Activated CD8-positive, alpha-beta T cell treated with anti-CD3 and anti-CD28 coated beads for 36 hours (primary cell): Measurements from ENCODE around the gene MPIG6B. TPM values are rescaled to one million over a fixed set of nuclear protein-coding genes. Genes with fewer than 3 reads are reported as not detected.

Source experiments
- ATAC-seq: fragments of 200-7000 bp; cut with Tn5 transposase; one replicate; pipeline ENCODE4 v1.10.0; 2021; ENCODE audit warnings: mild to moderate bottlenecking, moderate library complexity
- CTCF ChIA-PET: fragments of 350-600 bp; sonication (Branson Sonifier 250); formaldehyde crosslinking; loops from one replicate; lab custom pipeline; 2021; ENCODE audit warnings: antibody characterized with exemption; lab: Charles Lee
- POLR2A ChIA-PET: fragments of 350-600 bp; sonication (Branson Sonifier 250); formaldehyde crosslinking; loops from one replicate; lab custom pipeline; 2021; ENCODE audit warnings: antibody characterized with exemption; lab: Charles Lee
- DNase-seq: peaks from one replicate; pipeline ENCODE4 v3.0.0-alpha.2; 2020
- H3K27ac Mint-ChIP-seq: one replicate; pipeline ENCODE4 v1.8.0; 2021; ENCODE audit warnings: mild to moderate bottlenecking, mixed read lengths
- H3K27me3 Mint-ChIP-seq: one replicate; pipeline ENCODE4 v1.8.0; 2021; ENCODE audit warnings: mixed read lengths
- H3K36me3 Mint-ChIP-seq: one replicate; pipeline ENCODE4 v1.8.0; 2021; ENCODE audit warnings: low read depth, mixed read lengths
- H3K4me1 Mint-ChIP-seq: one replicate; pipeline ENCODE4 v1.8.0; 2021; ENCODE audit warnings: low read depth, mixed read lengths
- H3K4me3 Mint-ChIP-seq: one replicate; pipeline ENCODE4 v1.8.0; 2021; ENCODE audit warnings: mild to moderate bottlenecking, moderate library complexity, mixed read lengths
- H3K9me3 Mint-ChIP-seq: one replicate; pipeline ENCODE4 v1.8.0; 2021; ENCODE audit warnings: mixed read lengths
- intact Hi-C: fragments of 100-400 bp; cut with micrococcal nuclease; formaldehyde crosslinking; loops from one replicate; pipeline ENCODE4 v1.10.0; 2022
- total RNA-seq, 2 experiments: library from RNA; stranded (reverse); gene quantifications; one replicate each; pipeline ENCODE4 v1.2.3, GENCODE V29; 2021
- TF ChIP-seq, protein P1 (sequence below): fragments of 200-600 bp; IDR thresholded peaks from one replicate; pipeline ENCODE4 v1.8.0; 2022; ENCODE audit warnings: antibody characterized with exemption, mild to moderate bottlenecking

Gene MPIG6B
- total RNA-seq, 2 experiments from 2014 or later = 0.65 to 0.81 TPM

DNA sequence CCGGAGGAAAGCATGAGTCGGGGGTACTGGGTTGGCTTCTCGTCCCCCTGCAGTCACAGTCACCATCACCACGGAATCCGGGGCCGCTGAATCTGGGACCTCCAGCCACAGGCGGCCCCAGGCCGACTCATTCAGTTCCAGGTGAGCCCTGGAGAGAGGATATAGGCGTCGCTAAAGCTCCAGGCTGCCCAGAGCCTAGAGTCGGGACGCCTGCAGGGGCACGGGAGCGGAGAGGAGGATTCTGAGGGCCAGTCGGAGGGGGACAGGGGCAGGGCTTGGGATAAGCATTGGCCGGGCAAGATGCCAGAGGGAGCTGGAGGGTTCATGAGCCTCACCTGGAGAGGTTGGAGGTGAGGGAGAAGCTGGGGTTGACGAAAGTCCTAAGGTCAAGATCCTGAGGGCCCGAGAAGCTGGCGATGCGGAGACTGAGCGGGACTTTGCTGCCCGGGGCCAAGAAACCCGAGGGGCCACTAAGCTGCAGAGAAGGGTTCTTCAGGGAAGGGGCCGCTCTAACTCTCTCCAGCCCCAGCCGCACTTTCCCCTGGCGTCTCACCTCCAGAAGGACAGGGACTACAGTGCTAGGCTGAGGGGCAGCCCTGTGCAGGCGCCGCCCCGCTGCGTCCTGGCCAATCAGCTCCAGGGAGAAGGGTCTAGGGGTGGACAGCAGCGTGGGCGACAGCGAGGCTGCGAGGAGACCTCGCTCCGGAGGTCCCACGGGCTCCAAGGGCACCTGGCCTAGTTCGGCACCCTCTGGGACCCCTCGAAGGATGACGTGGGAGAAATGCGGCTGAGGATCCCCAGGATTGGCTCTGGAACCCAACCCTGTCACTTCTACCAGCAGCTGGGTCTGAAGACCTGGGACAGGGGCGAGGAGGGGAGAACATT lies 43.0 kb downstream of the MPIG6B start:
- no peak overlapping the region for H3K4me3 Mint-ChIP-seq
- H3K27ac Mint-ChIP-seq = no peak overlapping the region
- ATAC-seq = no peak
- no peaks in the 10 kb centered on the region for H3K27me3 Mint-ChIP-seq
- DNase-seq = no peak
- no peaks in the 10 kb centered on the region for H3K9me3 Mint-ChIP-seq
- intact Hi-C loops = no loop called here
- TF ChIP-seq, protein P1, sequence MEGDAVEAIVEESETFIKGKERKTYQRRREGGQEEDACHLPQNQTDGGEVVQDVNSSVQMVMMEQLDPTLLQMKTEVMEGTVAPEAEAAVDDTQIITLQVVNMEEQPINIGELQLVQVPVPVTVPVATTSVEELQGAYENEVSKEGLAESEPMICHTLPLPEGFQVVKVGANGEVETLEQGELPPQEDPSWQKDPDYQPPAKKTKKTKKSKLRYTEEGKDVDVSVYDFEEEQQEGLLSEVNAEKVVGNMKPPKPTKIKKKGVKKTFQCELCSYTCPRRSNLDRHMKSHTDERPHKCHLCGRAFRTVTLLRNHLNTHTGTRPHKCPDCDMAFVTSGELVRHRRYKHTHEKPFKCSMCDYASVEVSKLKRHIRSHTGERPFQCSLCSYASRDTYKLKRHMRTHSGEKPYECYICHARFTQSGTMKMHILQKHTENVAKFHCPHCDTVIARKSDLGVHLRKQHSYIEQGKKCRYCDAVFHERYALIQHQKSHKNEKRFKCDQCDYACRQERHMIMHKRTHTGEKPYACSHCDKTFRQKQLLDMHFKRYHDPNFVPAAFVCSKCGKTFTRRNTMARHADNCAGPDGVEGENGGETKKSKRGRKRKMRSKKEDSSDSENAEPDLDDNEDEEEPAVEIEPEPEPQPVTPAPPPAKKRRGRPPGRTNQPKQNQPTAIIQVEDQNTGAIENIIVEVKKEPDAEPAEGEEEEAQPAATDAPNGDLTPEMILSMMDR = no peak
- peaks cover 12% of the 10 kb centered on the region for H3K36me3 Mint-ChIP-seq
- peaks cover 9% of the 10 kb centered on the region for H3K4me1 Mint-ChIP-seq
- CTCF ChIA-PET = interaction anchor here (0.6 kb wide), 1 partner anchor 38 kb away, joined by 3 read pairs; no protein-coding TSS in a partner anchor
- POLR2A ChIA-PET = interaction anchor here (1.1 to 2.0 kb wide), 5 partner anchors 9 to 44 kb away, joined by 4 to 5 read pairs (median 5); partner anchors contain the start of genes LY6G6C, MPIG6B and VWA7

DNA sequence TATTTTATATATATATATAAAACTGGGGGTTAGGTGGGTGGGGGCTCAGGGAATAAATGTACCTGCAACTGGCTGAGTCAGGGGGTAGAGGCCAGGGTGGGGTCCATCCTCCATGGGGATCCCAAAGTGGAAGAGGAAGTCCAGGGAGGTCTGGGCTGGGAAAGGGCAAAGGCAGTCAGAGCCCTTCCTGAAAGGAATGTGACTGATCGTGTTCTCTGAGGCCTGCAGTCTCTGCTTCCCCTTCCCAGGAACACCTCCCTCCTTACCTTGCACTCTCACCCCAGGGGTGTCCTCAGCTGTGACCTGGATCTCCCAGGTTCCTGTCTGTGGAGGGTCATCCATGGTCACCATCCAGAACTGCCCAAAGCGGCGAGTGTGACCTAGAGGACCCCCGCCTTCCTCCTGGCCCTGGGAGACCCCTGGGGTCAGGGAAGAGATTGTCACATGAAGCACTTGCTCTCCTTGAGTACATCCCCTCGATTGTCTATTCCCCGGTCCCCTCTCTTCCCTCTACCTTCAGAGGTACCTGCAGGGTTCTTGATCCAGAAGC lies 44.0 kb downstream of the MPIG6B start:
- peaks cover 15% of the 10 kb centered on the region for H3K4me1 Mint-ChIP-seq
- CTCF ChIA-PET = no interaction called here
- no peak overlapping the region for H3K27ac Mint-ChIP-seq
- DNase-seq (no peak), ATAC-seq (no peak)
- H3K27me3 Mint-ChIP-seq = no peaks in the 10 kb centered on the region
- TF ChIP-seq, protein P1 = no peak
- POLR2A ChIA-PET = no interaction called here
- peaks cover 5% of the 10 kb centered on the region for H3K36me3 Mint-ChIP-seq
- no peak overlapping the region for H3K4me3 Mint-ChIP-seq
- no peaks in the 10 kb centered on the region for H3K9me3 Mint-ChIP-seq
- intact Hi-C loops = no loop called here

GRCh38 chr6:31768363-31769257 lies 45.4 kb downstream of the MPIG6B start:
- Mint-ChIP-seq H3K27me3 (no peaks in the 10 kb centered on the region), H3K4me3 (no peak overlapping the region), H3K36me3 (peaks cover 2% of the 10 kb centered on the region), H3K27ac (no peak overlapping the region), H3K9me3 (no peaks in the 10 kb centered on the region), H3K4me1 (peaks cover 21% of the 10 kb centered on the region)
- ChIA-PET CTCF (interaction anchor here (0.6 to 4.5 kb wide), 18 partner anchors 10 to 197 kb away, joined by 3 to 59 read pairs (median 8); partner anchors contain the start of genes CLIC1, DDAH2, LSM2 and MSH5), POLR2A (interaction anchor here (1.9 kb wide), 1 partner anchor 10 kb away, joined by 7 read pairs; no protein-coding TSS in a partner anchor)
- intact Hi-C loops = no loop called here
- TF ChIP-seq, protein P1 = no peak
- DNase-seq (no peak), ATAC-seq (no peak)

GRCh38 chr6:31769684-31770371 lies 46.7 kb downstream of the MPIG6B start:
- DNase-seq = peak; percentile 90
- POLR2A ChIA-PET = interaction anchor here (0.7 to 1.9 kb wide), 6 partner anchors 11 to 202 kb away, joined by 3 to 7 read pairs (median 3); partner anchors contain the start of genes DXO and VARS1
- Mint-ChIP-seq H3K9me3 (no peaks in the 10 kb centered on the region), H3K27me3 (no peaks in the 10 kb centered on the region), H3K27ac (no peak overlapping the region), H3K4me3 (no peak overlapping the region), H3K36me3 (no peaks in the 10 kb centered on the region), H3K4me1 (peaks cover 26% of the 10 kb centered on the region)
- intact Hi-C loops = no loop called here
- CTCF ChIA-PET = interaction anchor here (0.6 to 4.5 kb wide), 33 partner anchors 8 to 196 kb away, joined by 3 to 59 read pairs (median 5); partner anchors contain the start of genes CLIC1, DDAH2, HSPA1A and HSPA1B
- TF ChIP-seq, protein P1 = peak; percentile 84
- ATAC-seq = peak; percentile 87
